Stomach (tissue), 9 donors: ENCODE results near the gene IL20RB. TPM values are rescaled to one million over a fixed set of nuclear protein-coding genes. Genes with fewer than 3 reads are reported as not detected.

Source experiments
- DNase-seq, 2 donors: peaks; one replicate each; pipeline versions ENCODE4 v3.0.0 to v3.0.0-alpha.2; 2013 to 2019
- H3K27ac ChIP-seq, 5 donors: fragments of 200-600 bp in 4 of 5; sonication (generic) in 4 of 5; one replicate each; pipeline ENCODE4 v1.5.1; 2013 to 2019; ENCODE audit warnings: mild to moderate bottlenecking in 1 of 5, moderate library complexity in 1 of 5
- H3K27me3 ChIP-seq, 3 donors: fragments of 200-600 bp; sonication (generic); one replicate each; pipeline ENCODE4 v1.5.1; 2017 to 2019; ENCODE audit warnings: mixed run types in 1 of 3
- H3K36me3 ChIP-seq, 4 donors: fragments of 200-600 bp; sonication (generic); 1 replicate in 3 of 4; 2 replicates in 1 of 4; pipeline ENCODE4 v1.5.1; 2016 to 2019
- H3K4me1 ChIP-seq, 4 donors: fragments of 200-600 bp; sonication (generic); one replicate each; pipeline ENCODE4 v1.5.1; 2016 to 2019
- H3K4me3 ChIP-seq, 4 donors: fragments of 200-600 bp; sonication (generic) in 3 of 4; one replicate each; pipeline ENCODE4 v1.5.1; 2016 to 2019; ENCODE audit warnings: mild to moderate bottlenecking in 1 of 4
- H3K9me3 ChIP-seq, 4 donors: fragments of 200-600 bp; sonication (generic); one replicate each; pipeline ENCODE4 v1.5.1; 2016 to 2019
- CTCF ChIP-seq, 7 experiments: fragments of 450-650 bp in 4 of 7; fragments of 200-600 bp in 3 of 7; sonication (generic) in 3 of 7; IDR thresholded peaks; one replicate each; pipeline ENCODE4 v1.5.1; 2016 to 2019; ENCODE audit warnings: antibody characterized with exemption in 7 of 7, control low read depth in 2 of 7, mild to moderate bottlenecking in 1 of 7
- EP300 ChIP-seq: sonication (generic); formaldehyde crosslinking; IDR thresholded peaks from one replicate; pipeline ENCODE4 v1.6.1; 2017; ENCODE audit warnings: antibody characterized with exemption
- POLR2A ChIP-seq, 4 donors: fragments of 450-650 bp; IDR thresholded peaks; one replicate each; pipeline ENCODE4 v1.6.1; 2016; ENCODE audit warnings: antibody characterized with exemption in 4 of 4, control low read depth in 2 of 4, mild to moderate bottlenecking in 1 of 4, moderate library complexity in 1 of 4
- POLR2AphosphoS5 ChIP-seq, 3 donors: sonication (generic); formaldehyde crosslinking; IDR thresholded peaks; one replicate each; pipeline ENCODE4 v1.6.1; 2016; ENCODE audit warnings: antibody characterized with exemption in 3 of 3
- WGBS, 5 donors: extraction: QIAGEN DNeasy Blood & Tissue Kit in 3 of 5; methylation state at CpG; one replicate each; pipeline versions ENCODE4 v1.1.5 to v1.1.7; 2013 to 2018; 5-methylcytosine and 5-hydroxymethylcytosine counted together
- intact Hi-C: fragments of 100-400 bp; cut with DNase I; formaldehyde crosslinking; loops from one replicate; pipeline ENCODE4 v1.15.1; 2023; ENCODE audit warnings: low total_unique reads
- polyA plus RNA-seq, 3 donors: library from polyadenylated mRNA; stranded (reverse); fragments of 200-250 nt; gene quantifications; one replicate each; pipeline ENCODE4 v1.2.3, GENCODE V29; 2013
- total RNA-seq, 5 donors: library from RNA; depleted of rRNA; stranded (reverse); fragments of >200 nt; gene quantifications; one replicate each; pipeline versions ENCODE4 v1.1.0 to v1.2.3, GENCODE V29; 2014 to 2016
- donor health status: healthy with polysubstance abuse.
- donor health status: Bipolar disorder and iron deficiency.
- donor health status: healthy.

The IL20RB gene
- total and polyA plus RNA-seq, 8 donors = 0.46 to 37.3 (median 1.3) TPM; not detected in 3

- peaks cover 7 to 53% (median 18%) of the 10 kb centered on the region in 4 donors for H3K4me1 ChIP-seq
- H3K9me3 ChIP-seq = peaks cover 0 to 8% (median 0%) of the 10 kb centered on the region in 4 donors
- no peaks in the 10 kb centered on the region for H3K36me3 ChIP-seq
- H3K27ac ChIP-seq = peak overlapping the region in 1 of 5 donors; percentile 39
- intact Hi-C loops = no loop called here
- WGBS, 5 donors = 84 to 93% (median 89%) methylated on average over 4 of the region's 4 CpGs
- TF ChIP-seq EP300 = no peak
- no peak for TF ChIP-seq POLR2AphosphoS5 (IDR thresholded peaks at IDR 0.05)
- no peak for TF ChIP-seq POLR2A (IDR thresholded peaks at IDR 0.05)
- no peak for TF ChIP-seq CTCF (IDR thresholded peaks at IDR 0.05)
- H3K27me3 ChIP-seq = no peaks in the 10 kb centered on the region
- no peak overlapping the region for H3K4me3 ChIP-seq
- no peak for DNase-seq
These were observed 36.7 kb upstream of the IL20RB start for GRCh38 chr3:136920904-136921611.

DNA sequence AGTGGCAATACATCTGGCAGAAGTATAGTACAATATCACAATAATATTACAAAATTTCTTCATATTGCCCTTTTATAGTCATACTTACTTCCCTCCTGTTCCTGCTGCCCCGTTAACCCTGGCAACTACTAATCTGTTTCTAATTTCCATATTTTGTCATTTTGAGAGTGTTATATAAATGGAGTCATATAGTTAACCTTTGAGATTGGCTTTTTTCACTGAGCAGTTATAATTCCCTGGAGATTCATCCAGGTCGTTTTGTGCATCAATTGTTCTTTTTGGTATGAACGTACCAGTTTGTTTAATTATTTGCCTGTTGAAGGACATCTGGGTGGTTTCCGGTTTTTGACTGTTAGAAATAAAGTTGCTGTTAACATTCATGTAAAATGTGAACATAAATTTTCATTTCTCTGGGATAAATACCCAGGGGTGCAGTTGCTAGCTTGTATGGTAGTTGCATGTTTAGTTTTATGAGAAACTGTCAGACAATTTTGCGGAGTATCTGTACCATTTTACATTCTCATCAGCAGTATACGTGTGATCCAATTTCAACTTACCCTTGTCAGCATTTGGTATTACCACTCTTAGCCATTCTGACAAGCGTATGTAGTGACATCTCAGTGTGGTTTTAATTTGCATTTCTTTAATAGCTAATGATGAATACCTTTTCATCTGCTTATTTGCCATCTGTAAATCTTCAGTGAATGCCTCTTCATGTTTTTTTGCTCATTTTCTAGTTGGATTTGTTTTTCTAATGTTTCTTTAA lies 32.2 kb upstream of the IL20RB start:
- intact Hi-C loops = no loop called here
- WGBS, 5 donors = 74 to 81% (median 78%) methylated on average over 7 of the region's 7 CpGs
- Histone ChIP-seq H3K27ac (no peak overlapping the region), H3K27me3 (no peaks in the 10 kb centered on the region), H3K9me3 (peaks cover 0 to 8% (median 0%) of the 10 kb centered on the region in 4 donors), H3K4me3 (no peak overlapping the region), H3K36me3 (peaks cover 0 to 12% (median 7%) of the 10 kb centered on the region in 4 donors), H3K4me1 (peaks cover 0 to 35% (median 10%) of the 10 kb centered on the region in 4 donors)
- TF ChIP-seq EP300 = no peak
- no peak for TF ChIP-seq POLR2A (IDR thresholded peaks at IDR 0.05)
- TF ChIP-seq POLR2AphosphoS5 (IDR thresholded peaks at IDR 0.05) = no peak
- TF ChIP-seq CTCF (IDR thresholded peaks at IDR 0.05) = no peak
- no peak for DNase-seq

GRCh38 chr3:136928240-136928639 lies 29.5 kb upstream of the IL20RB start:
- intact Hi-C loops = no loop called here
- no peak for DNase-seq
- H3K4me1 ChIP-seq = peaks cover 0 to 51% (median 20%) of the 10 kb centered on the region in 4 donors
- H3K27ac ChIP-seq = no peak overlapping the region
- TF ChIP-seq POLR2AphosphoS5 (IDR thresholded peaks at IDR 0.05) (no peak), POLR2A (IDR thresholded peaks at IDR 0.05) (no peak), CTCF (IDR thresholded peaks at IDR 0.05) (no peak), EP300 (no peak)
- peaks cover 0 to 12% (median 7%) of the 10 kb centered on the region in 4 donors for H3K36me3 ChIP-seq
- H3K9me3 ChIP-seq = no peaks in the 10 kb centered on the region
- H3K27me3 ChIP-seq = no peaks in the 10 kb centered on the region
- no peak overlapping the region for H3K4me3 ChIP-seq

DNA sequence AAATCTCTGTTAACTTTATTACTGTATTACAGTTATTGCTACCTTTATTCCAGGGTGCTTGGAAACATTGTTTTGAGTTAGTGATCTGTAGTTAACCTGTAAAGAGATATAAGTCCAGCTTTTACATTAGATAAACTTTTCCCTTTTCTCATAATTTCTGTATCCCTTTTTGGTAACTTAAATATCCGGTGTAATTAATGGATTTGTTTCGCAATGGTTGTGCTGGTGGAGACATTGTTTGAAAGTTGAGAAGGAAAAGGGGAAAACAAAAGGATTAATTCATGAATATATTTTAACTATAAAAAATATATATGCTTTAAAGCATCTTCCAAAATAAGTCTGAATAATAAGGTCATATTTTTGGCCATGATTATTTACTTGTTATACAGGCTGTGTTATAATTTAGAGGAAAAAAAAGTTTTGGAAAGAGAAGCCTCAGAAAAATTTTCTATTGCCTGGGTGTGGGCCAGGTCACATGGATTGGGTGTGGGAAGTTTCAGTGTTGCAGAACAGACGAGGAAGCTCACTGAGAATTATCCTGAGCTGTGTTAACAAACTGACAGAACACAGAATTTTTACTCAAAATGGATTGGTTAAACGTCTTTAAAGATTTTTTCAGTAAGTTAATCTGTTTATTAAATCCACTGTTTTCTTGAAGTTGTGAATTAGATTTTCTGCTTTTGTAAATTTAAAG lies 27.7 kb upstream of the IL20RB start:
- peak in 1 of 2 donors; percentile 76 for DNase-seq
- Histone ChIP-seq H3K27ac (peak overlapping the region in 2 of 5 donors; percentile 48 to 53), H3K4me1 (peaks cover 0 to 53% (median 23%) of the 10 kb centered on the region in 4 donors), H3K27me3 (no peaks in the 10 kb centered on the region), H3K4me3 (peak overlapping the region in 2 of 4 donors; percentile 8 to 12), H3K9me3 (no peaks in the 10 kb centered on the region), H3K36me3 (peaks cover 0 to 19% (median 10%) of the 10 kb centered on the region in 4 donors)
- 26 to 37% (median 29%) methylated on average over 4 of the region's 4 CpGs for WGBS, 5 donors
- TF ChIP-seq EP300 (no peak), POLR2AphosphoS5 (IDR thresholded peaks at IDR 0.05) (no peak), POLR2A (IDR thresholded peaks at IDR 0.05) (no peak), CTCF (IDR thresholded peaks at IDR 0.05) (no peak)
- intact Hi-C loops = no loop called here
